HG03196 (cell line): ENCODE data around the gene PPM1H.
"Not testable (repeated sequence)": the region's sequence is repeated elsewhere in the genome, so short reads cannot be mapped to it uniquely, and the experiment has no call there.

ENCODE experiments used
- ATAC-seq: cut with Tn5 transposase; IDR thresholded peaks from one replicate; pipeline ENCODE4 v1.9.1; 2021; ENCODE audit not compliant: unreplicated experiment

PPM1H gene, protein sequence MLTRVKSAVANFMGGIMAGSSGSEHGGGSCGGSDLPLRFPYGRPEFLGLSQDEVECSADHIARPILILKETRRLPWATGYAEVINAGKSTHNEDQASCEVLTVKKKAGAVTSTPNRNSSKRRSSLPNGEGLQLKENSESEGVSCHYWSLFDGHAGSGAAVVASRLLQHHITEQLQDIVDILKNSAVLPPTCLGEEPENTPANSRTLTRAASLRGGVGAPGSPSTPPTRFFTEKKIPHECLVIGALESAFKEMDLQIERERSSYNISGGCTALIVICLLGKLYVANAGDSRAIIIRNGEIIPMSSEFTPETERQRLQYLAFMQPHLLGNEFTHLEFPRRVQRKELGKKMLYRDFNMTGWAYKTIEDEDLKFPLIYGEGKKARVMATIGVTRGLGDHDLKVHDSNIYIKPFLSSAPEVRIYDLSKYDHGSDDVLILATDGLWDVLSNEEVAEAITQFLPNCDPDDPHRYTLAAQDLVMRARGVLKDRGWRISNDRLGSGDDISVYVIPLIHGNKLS

DNA sequence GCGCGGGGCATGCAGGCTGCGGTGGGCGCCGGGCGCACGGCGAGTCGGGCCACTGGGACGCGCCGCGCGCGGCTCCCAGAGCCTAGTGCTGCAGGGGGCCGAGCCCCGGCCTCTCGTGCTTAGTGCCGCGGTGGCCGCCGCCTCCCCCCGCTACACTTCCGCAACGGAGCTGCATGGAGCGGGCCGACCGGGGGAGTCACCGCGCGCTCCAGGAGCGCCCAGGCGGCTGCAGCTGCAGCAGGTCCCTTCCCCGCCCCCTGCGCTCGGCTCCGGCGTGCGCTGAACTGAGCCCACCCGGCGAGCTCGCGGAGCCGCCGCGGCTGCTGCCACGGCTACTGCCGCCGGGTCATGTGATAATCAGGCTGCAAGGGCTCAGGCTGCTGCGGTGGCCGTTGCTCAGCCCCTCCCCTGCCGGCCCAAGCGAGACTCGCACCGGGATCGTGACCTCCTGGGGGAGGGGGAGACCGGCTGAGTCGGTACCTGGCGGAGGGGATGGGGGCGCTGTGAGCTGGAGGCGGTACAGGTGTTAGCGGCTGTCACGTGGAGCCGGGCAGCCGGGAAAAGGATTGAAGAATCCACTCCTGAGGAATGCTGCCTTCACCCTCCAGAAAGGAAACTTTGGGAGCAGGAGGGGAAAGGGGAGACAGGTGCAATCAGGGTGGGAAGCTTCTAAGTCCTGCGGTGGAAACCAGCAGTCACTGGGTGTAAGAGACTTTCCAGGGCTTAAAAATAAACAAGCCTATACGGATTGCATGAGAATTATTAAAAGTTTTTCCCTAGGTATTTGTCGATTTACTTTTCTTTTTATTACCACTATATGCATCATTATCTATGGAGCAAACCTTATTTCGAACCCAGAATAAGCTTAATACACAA, at the start of gene PPM1H:
TSS of gene PPM1H (minus strand) at position 352 of the 876 bp plus-strand sequence. CDS start 414 bp downstream, outside the sequence.
- ATAC-seq = peak; percentile 81

DNA sequence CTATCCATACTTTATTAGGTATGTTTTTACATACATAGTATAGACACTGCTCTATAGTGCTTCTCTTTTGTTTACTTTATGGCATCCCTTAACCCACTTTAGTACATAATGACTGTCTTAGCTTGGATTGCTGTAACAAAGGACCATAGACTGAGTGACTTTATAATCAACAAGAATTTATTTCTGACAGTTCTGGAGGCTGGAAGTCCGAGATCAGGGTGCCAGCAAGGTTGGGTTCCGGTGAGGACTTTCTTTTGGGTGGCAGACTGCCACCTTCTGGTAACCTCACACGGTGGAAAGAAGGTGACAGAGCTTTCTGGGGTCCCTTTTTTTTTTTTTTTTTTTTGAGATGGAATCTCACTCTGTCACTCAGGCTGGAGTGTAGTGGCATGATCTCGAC, 48.6 kb upstream of the PPM1H start:
- ATAC-seq = no peak

DNA sequence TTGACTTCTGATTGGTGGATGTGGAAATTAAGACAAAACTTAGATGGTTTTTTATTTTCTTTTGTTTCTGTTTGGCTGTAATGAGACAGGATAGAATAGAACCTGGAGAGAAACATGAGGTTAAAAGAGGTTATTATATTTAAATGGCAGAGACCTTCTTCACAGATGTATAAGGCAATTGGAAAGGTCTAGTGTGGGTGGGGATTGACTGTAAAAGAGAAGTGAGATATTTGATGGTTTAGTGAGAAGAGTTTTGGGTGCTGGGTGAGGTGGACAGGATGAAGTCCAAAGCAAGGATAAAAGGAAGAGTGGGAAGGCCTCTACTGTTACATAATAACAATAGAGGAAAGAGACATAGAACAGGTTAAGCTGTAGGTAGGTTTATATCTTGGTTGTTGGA, 43.8 kb upstream of the PPM1H start:
- no peak for ATAC-seq

DNA sequence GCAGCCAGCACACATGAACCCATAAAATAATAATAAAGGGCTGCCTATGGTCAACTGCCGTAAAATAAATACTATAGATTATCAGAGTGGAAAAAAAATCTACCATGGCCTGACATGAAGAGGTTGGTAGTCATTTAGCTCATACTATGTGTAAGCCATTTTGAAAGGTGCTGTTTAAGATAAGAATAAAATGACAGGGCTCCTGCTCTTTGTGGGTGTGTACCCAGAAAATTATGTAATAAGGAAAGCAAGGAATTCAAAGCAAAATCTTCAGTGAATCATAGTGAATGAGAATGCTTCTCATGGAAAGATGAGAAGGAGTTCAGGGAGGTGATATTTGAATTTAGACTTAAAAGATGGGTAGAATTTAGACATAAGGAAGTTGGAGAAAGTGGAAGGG, 42.9 kb upstream of the PPM1H start:
- no peak for ATAC-seq

DNA sequence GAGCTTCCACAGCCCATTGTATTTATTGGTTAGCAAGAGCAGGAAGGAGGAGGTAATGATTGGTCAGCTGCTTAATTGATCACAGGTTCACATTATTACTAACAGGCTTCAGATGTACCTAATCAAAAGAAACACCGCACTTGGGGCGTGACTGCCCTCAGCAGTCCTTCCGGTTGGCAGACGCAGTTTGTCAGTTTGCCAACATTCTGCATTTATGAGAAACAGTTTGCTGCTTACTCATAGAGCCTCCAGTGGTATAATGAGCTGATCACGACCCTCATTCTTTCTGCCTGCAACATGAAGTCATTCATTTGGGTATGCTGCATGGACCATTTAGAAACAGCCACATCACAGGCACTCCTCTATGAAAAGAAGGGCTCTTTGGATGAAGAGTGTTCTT, 42.5 kb upstream of the PPM1H start:
- no peak for ATAC-seq

DNA sequence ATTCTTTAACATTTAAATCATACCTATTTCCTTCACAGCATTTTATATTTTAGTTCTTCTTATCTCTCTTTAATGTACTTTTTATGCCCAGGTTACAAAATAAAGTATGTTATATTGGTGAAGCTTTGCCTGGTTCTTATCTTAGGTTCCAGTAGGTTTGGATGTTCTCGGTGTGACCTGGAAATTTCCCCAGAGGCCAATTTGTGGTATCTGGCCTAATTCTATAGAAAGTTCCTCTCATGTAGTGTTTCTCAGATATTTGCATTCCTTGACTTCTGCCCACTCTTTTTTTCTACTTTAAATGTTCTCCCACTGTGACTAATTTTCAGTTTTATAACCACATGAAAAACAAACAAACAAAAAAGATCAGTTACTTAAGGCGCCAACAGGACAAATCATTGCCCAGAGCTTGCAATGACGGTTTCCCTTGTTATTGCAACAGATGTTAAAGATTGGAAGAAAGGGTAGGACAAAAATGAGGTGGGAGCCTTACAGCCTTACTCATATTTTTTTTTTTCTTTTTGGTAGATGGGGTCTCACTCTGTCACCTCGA, 41.2 kb upstream of the PPM1H start:
- no peak for ATAC-seq

DNA sequence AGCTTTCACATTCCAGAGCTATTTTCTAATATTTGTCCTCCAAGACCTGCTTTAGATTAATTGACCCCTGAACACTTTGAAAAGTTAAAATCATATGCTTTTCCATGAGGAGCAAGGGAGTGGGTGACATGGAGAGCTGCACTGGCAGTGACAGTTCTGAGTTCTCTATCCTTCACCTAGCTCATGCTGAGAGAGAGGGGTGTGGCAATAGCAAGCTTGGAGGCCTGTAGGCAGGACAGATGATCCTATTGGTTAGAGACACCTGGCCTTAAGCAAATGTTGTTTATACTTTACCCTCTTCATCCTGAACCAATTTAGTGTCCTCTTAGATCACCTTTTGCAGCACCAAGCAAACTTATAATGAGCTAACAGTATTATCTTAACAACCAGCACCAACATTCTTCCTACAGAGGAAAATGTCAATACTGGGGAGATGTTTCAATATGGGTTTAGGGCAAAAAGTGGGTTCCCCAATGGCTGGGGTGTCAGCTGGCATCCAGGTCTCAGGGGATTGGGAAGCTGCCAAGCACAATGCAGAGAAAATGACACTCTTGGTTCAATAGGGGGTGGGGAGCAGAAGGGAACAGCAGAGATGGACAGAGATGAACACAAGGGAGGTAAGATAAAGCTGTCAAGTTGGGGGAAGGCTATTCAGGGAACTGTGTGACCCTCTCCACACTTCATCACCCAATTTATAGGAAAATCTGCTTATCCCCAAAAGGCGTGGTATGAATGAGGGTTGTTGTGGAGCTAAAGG, 37.0 kb upstream of the PPM1H start:
- no peak for ATAC-seq

DNA sequence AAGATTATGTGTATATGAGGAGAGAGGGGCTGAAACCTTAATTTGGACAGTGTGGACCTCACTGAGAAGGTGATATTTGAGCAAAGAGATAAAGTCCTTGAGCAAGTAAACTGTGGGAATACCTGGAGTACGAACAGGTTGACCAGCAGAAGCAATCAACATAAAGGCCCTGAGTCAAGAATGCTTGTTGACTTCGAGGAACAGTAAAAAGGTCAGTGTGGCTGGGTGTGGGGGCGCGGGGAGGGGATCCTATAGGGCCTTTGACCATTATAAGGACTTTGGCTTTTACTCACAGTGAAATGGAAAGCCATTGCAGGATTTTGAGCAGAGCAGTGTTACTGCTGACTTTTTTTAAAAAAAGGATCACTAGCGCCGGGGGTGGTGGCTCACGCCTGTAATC, 34.7 kb upstream of the PPM1H start:
- no peak for ATAC-seq

DNA sequence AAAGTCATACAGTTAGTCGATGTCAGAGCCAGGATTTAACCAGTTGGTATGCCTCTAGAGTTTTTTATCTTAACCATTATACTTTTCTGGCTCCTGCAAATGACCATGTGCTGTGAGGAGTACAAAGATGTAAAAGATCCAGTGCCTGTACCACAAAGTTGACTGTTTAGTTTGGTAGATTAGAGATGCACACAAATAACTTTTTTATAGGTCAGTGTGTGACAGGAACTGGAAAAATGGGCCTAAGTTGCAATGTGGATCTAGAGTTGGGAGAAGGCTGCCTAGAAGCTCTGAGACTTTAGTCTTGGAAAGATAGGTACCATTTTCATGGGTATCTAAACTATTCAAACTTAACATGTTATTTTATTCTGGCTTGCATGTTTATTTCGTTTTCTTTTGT, 32.8 kb upstream of the PPM1H start:
- ATAC-seq = no peak

DNA sequence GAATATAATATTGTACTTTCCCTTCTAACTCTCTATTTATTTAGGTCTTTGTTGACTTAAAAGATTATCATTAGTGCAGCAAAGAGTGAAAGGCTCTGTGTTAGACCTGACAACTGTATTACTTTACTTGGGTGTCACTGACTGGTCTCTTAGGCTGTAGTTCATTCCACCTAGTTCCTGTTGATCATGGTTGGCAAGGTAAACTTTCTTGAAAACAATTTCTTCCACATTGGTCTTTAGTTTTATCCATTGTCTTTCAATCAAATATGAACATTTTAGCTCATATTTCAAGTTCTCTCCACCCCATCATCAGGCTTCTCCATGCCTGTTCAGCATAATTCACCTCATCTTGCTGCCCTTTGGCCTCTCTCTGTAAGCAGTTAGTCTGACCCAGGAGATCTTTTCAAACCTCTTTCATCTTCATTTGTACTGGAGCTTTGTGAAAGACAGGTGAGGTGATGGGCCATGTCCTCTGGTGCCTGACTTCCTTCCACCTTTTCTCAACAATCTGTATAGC, 32.1 kb upstream of the PPM1H start:
- no peak for ATAC-seq

DNA sequence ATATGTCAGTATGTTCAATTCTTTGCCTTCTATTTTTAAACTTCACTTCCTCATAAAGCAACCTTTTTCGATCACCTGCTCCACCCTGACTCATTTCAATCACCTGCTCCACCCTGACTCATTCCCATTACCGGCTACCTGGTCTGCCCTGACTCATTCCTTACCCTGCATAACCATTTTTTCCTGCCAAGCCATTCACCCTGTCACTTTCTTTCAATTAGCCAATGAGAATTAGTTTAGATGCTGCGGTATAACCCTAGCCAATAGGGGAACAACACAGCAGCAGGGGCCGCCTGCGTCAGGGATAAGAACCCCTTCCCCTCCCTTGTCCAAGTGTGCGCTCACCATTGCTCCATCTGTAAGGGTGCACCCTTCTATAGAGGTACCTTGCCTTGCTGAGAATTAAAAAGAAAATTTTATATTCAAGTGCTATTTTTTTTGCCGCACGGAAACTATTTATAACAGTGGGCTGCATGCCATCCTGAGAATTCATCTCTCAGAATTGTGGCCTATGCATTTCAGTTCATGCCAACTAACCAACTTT, 31.6 kb upstream of the PPM1H start:
- not testable (repeated sequence) for ATAC-seq

DNA sequence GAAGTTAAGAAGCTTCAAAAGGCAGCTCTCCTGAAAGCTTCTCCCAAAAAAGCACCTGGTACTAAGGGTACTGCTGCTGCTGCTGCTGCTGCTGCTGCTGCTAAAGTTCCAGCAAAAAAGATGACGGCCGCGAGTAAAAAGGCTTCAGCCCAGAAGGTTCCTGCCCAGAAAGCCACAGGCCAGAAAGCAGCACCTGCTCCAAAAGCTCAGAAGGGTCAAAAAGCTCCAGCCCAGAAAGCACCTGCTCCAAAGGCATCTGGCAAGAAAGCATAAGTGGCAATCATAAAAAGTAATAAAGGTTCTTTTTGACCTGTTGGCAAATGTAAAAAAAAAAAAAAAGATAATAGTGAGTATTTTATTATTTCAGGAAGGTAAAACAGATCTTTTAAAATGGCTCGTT, 30.8 kb upstream of the PPM1H start:
- not testable (repeated sequence) for ATAC-seq

DNA sequence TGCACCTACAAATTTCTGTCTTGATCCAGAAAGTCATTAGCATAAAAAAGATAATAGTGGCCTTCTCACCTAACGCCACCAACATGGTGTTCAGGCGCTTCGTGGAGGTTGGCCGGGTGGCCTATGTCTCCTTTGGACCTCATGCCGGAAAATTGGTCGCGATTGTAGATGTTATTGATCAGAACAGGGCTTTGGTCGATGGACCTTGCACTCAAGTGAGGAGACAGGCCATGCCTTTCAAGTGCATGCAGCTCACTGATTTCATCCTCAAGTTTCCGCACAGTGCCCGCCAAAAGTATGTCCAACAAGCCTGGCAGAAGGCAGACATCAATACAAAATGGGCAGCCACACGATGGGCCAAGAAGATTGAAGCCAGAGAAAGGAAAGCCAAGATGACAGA, 30.3 kb upstream of the PPM1H start:
- not testable (repeated sequence) for ATAC-seq

DNA sequence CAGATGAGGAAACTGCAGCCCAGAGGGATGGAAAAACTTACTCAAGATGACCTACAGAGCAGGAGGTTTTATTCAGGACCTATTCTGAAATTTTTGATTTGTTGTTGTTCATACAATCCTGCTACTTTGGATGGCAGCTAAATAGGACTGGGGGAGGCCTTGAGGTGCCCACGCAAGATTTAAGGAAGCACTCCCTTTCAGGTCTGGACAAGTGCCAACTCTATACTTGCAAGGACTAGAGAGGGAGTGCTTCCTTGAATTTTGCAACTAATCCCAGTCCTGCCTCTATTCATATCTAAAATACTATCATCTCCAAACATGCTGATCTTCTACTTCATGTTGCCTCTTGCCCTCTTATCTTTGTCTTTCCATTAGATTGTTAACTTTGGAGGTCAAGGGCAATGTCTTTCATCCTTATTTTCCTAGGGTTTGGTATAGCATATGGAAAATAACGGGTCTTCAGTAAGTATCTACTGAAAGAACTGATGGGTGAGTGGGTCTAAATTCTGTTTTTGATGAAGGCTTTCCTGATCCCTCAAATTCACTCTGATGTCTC, 28.6 kb upstream of the PPM1H start:
- ATAC-seq = no peak

DNA sequence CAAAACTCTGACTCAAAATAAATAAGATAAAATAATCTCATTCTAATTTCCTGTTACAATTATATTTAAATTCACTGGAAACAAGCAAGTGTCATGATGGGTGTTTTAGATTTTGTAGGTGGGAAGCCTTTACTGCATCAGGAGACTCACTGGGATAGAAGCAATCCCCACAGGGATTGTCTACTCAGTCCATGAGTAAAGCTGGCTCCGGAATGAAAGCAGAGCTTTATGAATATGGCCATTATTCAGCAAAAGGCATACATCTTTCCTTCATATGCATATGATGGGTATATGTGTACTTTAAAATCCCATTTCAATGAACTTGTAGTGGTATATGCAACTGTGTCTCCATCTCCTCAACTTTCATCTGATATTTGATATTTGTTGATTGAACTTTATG, 25.4 kb upstream of the PPM1H start:
- no peak for ATAC-seq

DNA sequence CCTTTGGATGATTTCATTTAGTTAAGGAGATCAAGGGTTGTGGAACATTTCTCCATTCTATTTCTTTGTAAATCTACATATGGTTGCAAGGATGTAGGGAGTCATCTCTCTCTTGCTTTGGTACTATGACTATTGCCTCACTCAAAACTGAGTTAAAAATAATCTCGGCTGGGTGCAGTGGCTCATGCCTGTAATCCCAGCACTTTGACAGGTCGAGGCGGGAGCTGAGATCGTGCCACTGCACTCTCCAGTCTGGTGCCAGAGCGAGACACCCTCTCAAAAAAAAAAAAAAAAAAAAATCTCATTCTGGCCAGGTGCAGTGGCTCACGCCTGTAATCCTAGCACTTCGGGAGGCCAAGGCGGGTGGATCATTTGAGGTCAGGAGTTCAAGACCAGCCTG, 24.8 kb upstream of the PPM1H start:
- ATAC-seq = no peak

DNA sequence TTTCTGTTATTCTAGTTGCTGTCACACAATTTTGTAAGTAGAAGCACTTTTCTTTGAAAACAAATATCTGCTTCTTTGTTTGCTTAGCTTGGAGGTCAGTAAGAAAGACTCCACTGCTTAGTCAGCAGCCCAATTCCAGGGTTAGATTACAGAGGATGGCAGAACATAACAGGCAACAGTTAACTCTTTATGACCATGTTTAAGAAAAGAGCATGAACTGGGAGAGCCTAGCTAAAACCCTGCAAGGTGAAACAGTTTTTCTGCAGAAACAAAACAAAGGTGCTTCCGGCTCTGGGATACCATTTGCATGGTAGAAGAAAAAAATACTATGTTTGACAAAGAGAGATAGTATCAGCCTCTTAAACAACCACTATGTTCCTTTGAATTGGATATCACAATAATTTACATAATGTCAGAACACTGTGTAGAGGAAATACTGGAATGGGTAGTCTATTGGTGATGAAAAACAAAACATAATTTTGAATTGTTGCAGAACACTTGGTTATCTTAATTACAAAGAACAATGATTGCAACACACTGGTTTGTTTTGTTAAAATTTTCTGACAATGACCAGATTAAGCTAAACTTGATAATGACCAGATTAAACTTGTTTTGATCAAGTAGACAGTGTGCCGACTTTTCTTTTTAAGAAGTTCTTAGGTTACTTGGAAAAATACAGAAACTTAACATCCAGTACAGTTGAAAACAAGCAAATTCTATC, 22.4 kb upstream of the PPM1H start:
- no peak for ATAC-seq

DNA sequence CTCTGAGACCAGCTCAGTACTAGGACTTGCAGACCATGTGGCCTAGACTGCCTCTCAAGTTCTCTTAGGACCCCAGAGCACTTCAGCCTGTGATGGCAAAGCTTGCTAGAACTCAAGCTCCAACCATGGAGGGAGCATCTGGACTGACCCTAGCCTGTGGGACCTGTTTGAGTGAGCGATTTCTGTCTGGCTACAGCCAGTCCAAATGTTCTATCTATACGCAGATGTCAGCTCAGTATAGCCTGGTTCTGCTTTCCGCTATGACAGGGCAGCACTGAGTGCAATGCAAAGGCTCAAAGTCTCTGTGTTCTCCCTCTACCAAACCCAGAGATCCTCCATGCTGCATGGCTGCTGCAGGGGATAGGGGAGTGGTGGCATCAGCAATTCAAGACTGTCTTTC, 20.7 kb upstream of the PPM1H start:
- no peak for ATAC-seq

DNA sequence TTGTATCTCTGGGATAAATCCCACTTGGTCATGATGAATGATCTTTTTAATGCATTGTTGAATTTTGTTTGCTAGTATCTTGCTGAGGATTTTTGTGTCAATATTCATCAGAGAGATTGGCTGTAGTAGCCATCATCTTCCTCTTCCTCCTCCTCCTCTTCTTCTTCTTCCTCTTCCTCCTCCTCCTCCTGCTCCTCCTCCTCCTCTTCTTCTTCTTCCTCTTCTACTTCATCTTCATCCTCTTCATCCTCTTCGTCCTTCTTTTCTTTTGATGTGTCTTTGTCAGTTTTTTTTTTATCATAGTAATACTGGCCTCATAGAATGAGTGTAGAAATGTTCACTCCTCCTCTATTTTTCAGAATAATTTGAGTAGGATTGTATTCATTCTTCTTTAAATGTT, 15.4 kb upstream of the PPM1H start:
- no peak for ATAC-seq
